ENCODE results near the gene BRAF.

- TF ChIP-seq MAX (IDR thresholded peaks at IDR 0.05; ENCODE audit: low read depth, low read length) (no peak), CTCF (IDR thresholded peaks at IDR 0.05; ENCODE audit: low read depth, low read length) (no peak), POLR2A (IDR thresholded peaks at IDR 0.05; ENCODE audit: extremely low read depth, insufficient read length) (no peak), MYC (IDR thresholded peaks at IDR 0.05; ENCODE audit: low read depth, low read length) (no peak)
Observed at GRCh38 chr7:140937702-140938264, 13.1 kb upstream of the BRAF start.
